OCI-M2 (cell line): ENCODE measurements around the gene GAST.
A peak's percentile ranks its signal among the peaks of the same experiment; 100 is the strongest.
"Not testable (repeated sequence)": the region's sequence is repeated elsewhere in the genome, so short reads cannot be mapped to it uniquely, and the experiment has no call there.

Experiments
- DNase-seq: peaks from one replicate; lab custom pipeline; 2025; ENCODE audit not compliant: unreplicated experiment; lab: John Stamatoyannopoulos, UW

The GAST gene

GRCh38 chr17:41683441-41684007, 28.6 kb upstream of the GAST start:
- no peak for DNase-seq

- DNase-seq: no peak
These were observed 28.1 kb upstream of the GAST start for GRCh38 chr17:41684035-41684434.

GRCh38 chr17:41685753-41686152, 26.4 kb upstream of the GAST start:
- not testable (repeated sequence) for DNase-seq

DNA sequence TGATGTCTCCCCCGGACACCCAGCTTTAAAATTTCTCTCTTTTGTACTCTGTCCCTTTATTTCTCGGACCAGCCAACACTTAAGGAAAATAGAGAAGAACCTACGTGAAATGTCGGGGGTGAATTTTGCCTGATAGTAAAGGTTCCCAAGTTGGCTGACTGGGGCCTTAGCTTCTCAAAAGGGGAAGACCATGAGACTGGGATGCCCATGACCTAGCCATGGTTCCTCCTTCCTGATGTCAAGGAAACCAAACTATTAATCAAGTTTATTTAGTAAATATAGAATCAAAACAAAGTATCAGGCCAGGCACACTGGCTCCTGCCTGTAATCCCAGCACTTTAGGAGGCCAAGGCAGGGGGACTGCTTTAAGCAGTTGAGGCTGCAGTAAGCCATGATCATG, 25.9 kb upstream of the GAST start:
- no peak for DNase-seq

GRCh38 chr17:41687828-41688640, 24.1 kb upstream of the GAST start:
- no peak for DNase-seq

DNA sequence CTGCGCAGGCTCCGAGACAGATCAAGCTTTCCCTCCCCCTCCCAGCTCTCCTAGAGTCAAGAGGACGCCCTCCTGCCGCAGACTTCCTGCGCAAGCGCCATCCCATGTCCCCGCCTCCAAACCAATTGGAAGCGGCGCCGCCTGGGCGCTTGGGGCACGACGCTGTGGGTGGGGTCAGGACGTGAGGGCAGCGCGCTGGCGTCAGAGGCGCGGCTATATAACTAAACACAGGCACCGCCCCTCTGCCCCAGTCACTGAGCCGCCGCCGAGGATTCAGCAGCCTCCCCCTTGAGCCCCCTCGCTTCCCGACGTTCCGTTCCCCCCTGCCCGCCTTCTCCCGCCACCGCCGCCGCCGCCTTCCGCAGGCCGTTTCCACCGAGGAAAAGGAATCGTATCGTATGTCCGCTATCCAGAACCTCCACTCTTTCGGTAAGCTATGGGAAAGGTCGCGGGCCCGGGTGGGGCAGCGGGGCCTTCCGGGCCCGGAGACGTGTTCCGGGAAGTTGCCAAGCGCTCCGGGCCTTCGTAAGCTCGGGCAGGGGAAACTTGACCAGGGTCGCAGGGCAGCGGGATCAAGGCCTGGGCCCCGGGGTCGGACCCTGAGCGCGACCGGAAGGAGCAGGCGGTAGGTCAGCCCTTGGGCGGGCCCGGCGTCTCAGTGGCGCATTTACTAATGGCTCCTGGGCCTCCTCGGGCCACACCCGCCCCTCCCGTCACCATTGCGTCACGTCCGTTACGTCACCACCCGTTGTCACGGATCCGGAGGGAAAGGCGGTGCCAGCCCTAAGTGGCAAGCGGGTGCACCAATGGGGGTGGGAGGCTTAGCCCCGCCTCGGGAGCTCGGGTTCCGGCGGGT, 23.3 kb upstream of the GAST start, which contains the start of gene EIF1:
TSS of gene EIF1 (plus strand) at position 245 of the 856 bp plus-strand sequence. CDS start at position 399, 154 bp downstream.
- DNase-seq: peak; percentile 79

GRCh38 chr17:41689497-41690299, 22.4 kb upstream of the GAST start:
- DNase-seq: no peak

DNA sequence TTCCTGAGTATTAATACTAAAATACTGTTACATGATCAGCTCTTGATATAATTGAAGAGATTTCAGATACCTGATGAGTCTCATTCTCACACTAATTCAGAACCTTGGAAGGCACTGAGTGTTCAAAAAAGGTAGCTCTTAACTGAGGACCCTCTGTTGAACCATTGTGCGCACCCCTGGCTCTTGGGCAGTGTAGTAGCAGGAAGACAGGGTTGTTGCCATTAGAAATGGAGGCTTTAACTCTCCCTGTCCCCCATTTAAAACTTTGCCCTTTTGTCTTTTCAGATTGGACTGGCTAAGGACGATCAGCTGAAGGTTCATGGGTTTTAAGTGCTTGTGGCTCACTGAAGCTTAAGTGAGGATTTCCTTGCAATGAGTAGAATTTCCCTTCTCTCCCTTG, 21.6 kb upstream of the GAST start:
- DNase-seq: no peak

GRCh38 chr17:41691031-41691777, 20.9 kb upstream of the GAST start:
- no peak for DNase-seq

DNA sequence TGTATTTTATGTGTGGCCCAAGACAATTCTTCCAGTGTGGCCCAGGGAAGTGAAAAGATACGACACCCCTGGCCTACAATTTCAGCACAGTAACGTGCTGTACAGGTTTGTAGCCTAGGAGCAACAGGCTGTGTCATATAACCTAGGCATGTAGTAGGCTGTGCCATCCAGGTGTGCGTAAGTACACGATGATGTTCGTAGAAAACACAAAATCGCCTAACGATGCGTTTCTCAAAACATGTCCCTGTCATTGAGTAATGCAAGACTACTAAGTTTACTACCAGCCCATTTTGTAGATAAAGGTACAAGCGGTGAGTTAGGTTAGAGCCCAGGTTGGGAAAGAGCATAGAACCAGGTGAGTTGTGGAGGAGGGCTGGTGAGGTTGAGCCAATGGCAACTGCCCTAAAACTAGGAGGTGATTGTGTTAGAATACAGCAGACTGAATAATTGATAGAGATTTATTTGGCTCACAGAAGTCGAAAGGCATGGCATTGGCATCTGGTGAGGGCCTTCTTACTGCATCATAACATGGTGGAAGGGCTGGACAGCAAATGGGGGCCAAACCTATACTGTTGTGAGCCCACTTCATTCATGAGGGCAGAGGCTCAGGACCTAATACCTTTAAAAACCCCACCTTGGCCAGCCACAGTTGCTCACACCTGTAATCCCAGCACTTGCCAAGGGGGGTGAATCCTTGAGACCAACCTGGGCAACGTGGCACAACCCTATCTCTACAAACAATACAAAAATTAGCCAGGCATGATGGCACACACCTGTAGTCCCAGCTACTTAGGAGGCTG, 19.2 kb upstream of the GAST start:
- no peak for DNase-seq

DNA sequence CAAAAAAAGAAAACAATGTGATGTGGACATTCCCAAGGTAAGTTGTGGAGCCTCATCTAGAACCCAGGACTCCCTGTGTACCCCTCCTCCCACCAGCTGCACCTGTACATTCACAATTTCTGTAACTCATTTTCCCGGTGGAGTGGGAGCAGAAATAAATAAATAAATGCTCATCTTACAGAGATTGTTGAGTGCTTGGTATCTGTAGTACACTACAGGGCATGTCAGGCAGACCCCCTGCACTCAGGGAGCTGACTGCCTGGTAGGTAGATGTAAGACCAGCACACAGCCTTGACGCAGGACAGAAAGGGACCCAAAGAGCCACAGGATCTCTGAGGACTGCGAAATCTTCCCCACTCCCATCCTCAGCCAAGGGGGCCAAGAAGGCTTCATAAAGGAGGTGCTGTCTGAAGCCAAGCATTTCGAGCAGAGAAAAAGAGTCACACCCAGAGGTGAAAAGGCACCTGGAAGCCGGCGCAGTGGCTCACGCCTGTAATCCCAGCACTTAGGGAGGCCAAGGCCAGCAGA, 16.9 kb upstream of the GAST start:
- no peak for DNase-seq

DNA sequence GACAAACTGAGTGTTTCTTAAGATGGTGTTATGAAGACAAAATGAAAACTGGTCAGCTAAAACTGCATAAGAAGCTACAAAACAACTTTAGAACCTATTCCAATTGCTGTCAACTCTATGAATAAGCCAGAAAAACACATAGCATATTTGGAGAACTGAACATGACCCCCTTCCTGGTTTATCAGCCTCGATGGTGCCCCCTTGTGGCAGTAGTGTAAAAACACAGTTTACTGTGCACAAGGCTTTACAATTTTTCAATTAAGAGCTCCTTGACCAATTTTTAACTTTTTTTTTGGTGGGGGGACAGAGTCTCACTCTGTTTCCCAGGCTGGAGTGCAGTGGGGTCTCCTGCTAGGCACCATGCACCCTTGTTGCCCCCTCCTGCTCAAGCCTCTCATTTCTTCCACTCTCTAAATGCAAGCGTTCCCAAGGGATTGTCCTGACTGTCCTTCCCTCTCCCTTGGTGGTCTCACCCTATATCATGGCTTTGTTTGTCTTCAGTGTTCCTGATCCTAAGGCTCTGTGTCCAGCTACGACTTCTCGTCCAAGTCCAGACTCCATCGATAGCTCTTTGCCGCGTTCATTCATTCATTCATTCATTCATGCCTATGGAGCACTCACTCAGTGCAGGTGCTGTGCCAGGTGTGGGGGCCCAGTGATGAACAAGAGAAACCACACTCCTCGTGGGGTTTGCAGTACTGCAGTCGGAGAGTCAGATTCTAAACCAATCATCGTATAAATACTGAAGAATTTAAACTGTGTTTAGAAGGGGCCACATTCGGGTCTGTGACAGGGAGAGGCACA, 16.0 kb upstream of the GAST start:
- peak; percentile 2 for DNase-seq

GRCh38 chr17:41697122-41697962, 14.8 kb upstream of the GAST start:
- no peak for DNase-seq

GRCh38 chr17:41700843-41701242, 11.3 kb upstream of the GAST start:
- not testable (repeated sequence) for DNase-seq

DNA sequence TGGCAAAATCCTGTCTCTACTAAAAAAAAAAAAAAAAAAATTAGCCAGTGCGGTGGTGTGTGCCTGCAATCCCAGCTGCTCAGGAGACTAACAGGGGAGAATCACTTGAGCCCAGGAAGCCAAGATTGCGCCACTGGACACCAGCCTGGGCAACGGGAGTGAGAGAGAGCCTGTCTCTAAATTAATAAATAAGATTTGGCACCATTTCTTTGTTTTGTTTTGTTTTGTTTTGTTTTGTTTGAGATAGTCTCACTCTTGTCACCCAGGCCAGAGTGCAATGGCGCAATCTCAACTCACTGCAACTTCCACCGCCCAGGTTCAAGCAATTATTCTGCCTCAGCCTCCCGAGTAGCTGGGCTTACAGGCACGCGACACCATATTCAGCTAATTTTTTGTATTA, 9.4 kb upstream of the GAST start:
- no peak for DNase-seq

- no peak for DNase-seq
These were observed 6.7 kb upstream of the GAST start for GRCh38 chr17:41705271-41705991.
